Measurements from ENCODE around the gene PRKCA. TPM values are rescaled to one million over a fixed set of nuclear protein-coding genes. Genes with fewer than 3 reads are reported as not detected.

Gene PRKCA
- total RNA-seq, 1 experiment from 2014 or later = 4.4 TPM

- Histone ChIP-seq H3K4me2 (ENCODE audit: low read depth, low read length, poor library complexity, severe bottlenecking) (no peak overlapping the region), H3K9me3 (ENCODE audit: low read length) (no peaks in the 10 kb centered on the region), H3K9ac (ENCODE audit: low read length) (no peak overlapping the region), H3K9me2 (replicated peaks; ENCODE audit: insufficient read depth, low read length) (no peaks in the 10 kb centered on the region), H4K20me1 (ENCODE audit: insufficient read depth, low read depth, low read length) (no peaks in the 10 kb centered on the region), H3K79me2 (ENCODE audit: low read length) (no peaks in the 10 kb centered on the region), H3K36me3 (ENCODE audit: insufficient read depth, low read length) (no peaks in the 10 kb centered on the region), H3K27ac (ENCODE audit: low read length) (no peak overlapping the region), H3K4me1 (ENCODE audit: low read length) (0 out of 2 replicates have a peak, but pooled peaks cover 2% of the 10 kb centered on the region), H3K27me3 (ENCODE audit: low read length) (no peaks in the 10 kb centered on the region), H3K4me3 (ENCODE audit: low read length) (no peak overlapping the region), H2AFZ (ENCODE audit: low read length) (no peak overlapping the region)
- no peak for DNase-seq
Observed at GRCh38 chr17:66807182-66807581, 504.8 kb downstream of the PRKCA start.

DNA sequence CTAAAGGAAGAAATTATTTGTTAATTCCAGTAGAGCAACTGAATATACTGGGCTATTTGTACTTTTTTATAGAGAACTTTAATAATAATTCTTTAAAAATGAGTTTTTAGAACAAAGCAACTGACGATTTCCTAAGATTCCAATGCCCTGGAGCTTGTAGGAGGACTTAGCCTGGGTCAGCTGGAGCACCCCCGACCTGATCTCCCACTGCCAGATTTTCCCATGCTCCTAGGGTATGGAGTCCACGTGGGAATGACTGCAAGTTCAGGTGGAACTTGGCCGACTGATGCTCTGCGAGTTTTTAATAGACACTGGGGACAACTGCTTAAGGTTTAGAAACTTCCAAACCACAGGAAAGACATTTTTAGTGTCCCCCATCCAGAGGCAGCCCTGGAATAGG, 507.0 kb downstream of the PRKCA start:
- no peak overlapping the region for H2AFZ ChIP-seq (ENCODE audit: low read length)
- no peaks in the 10 kb centered on the region for H3K79me2 ChIP-seq (ENCODE audit: low read length)
- H3K27me3 ChIP-seq (ENCODE audit: low read length) = no peaks in the 10 kb centered on the region
- H3K36me3 ChIP-seq (ENCODE audit: insufficient read depth, low read length) = no peaks in the 10 kb centered on the region
- no peak overlapping the region for H3K4me3 ChIP-seq (ENCODE audit: low read length)
- H4K20me1 ChIP-seq (ENCODE audit: insufficient read depth, low read depth, low read length) = no peaks in the 10 kb centered on the region
- no peak overlapping the region for H3K27ac ChIP-seq (ENCODE audit: low read length)
- H3K9me2 ChIP-seq (replicated peaks; ENCODE audit: insufficient read depth, low read length) = no peaks in the 10 kb centered on the region
- H3K4me1 ChIP-seq (ENCODE audit: low read length) = 0 out of 2 replicates have a peak, but pooled peaks cover 2% of the 10 kb centered on the region
- no peak for DNase-seq
- no peak overlapping the region for H3K9ac ChIP-seq (ENCODE audit: low read length)
- no peaks in the 10 kb centered on the region for H3K9me3 ChIP-seq (ENCODE audit: low read length)
- H3K4me2 ChIP-seq (ENCODE audit: low read depth, low read length, poor library complexity, severe bottlenecking) = no peak overlapping the region

- DNase-seq = no peak
- Histone ChIP-seq H3K4me3 (ENCODE audit: low read length) (no peak overlapping the region), H3K27me3 (ENCODE audit: low read length) (no peaks in the 10 kb centered on the region), H3K79me2 (ENCODE audit: low read length) (no peaks in the 10 kb centered on the region), H3K9ac (ENCODE audit: low read length) (no peak overlapping the region), H3K27ac (ENCODE audit: low read length) (no peak overlapping the region), H3K9me3 (ENCODE audit: low read length) (no peaks in the 10 kb centered on the region), H4K20me1 (ENCODE audit: insufficient read depth, low read depth, low read length) (no peaks in the 10 kb centered on the region), H3K36me3 (ENCODE audit: insufficient read depth, low read length) (no peaks in the 10 kb centered on the region), H3K9me2 (replicated peaks; ENCODE audit: insufficient read depth, low read length) (no peaks in the 10 kb centered on the region), H3K4me1 (ENCODE audit: low read length) (0 out of 2 replicates have a peak, but pooled peaks cover 2% of the 10 kb centered on the region), H3K4me2 (ENCODE audit: low read depth, low read length, poor library complexity, severe bottlenecking) (no peak overlapping the region), H2AFZ (ENCODE audit: low read length) (no peak overlapping the region)
Observed at GRCh38 chr17:66810951-66811682, 508.7 kb downstream of the PRKCA start.

DNA sequence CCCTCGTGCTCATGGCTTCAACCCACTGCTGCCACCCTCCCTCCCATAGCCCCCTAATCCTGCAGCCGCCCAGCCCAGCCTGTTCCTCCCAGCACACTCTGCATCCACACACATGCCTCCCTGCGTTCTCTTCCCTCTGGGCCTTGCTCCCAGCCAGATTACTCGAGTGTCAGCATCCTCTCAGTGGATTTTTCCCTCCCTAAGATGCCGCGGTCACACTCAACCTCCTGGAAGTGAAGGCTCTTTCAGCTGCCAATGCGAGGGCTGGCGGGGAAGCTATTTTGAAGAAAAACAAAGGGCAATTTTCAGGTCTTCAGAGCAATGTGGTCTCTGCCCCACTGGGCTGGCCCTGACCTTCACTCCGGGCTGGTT, 509.3 kb downstream of the PRKCA start:
- no peak overlapping the region for H3K27ac ChIP-seq (ENCODE audit: low read length)
- H3K4me1 ChIP-seq (ENCODE audit: low read length) = 0 out of 2 replicates have a peak, but pooled peaks cover 2% of the 10 kb centered on the region
- H3K9me2 ChIP-seq (replicated peaks; ENCODE audit: insufficient read depth, low read length) = no peaks in the 10 kb centered on the region
- no peak overlapping the region for H3K4me2 ChIP-seq (ENCODE audit: low read depth, low read length, poor library complexity, severe bottlenecking)
- H2AFZ ChIP-seq (ENCODE audit: low read length) = no peak overlapping the region
- H3K9ac ChIP-seq (ENCODE audit: low read length) = no peak overlapping the region
- no peaks in the 10 kb centered on the region for H3K79me2 ChIP-seq (ENCODE audit: low read length)
- no peaks in the 10 kb centered on the region for H3K9me3 ChIP-seq (ENCODE audit: low read length)
- H4K20me1 ChIP-seq (ENCODE audit: insufficient read depth, low read depth, low read length) = no peaks in the 10 kb centered on the region
- no peaks in the 10 kb centered on the region for H3K36me3 ChIP-seq (ENCODE audit: insufficient read depth, low read length)
- no peaks in the 10 kb centered on the region for H3K27me3 ChIP-seq (ENCODE audit: low read length)
- DNase-seq = no peak
- no peak overlapping the region for H3K4me3 ChIP-seq (ENCODE audit: low read length)

GRCh38 chr17:66812571-66812970, 510.2 kb downstream of the PRKCA start:
- Histone ChIP-seq H3K4me3 (ENCODE audit: low read length) (no peak overlapping the region), H3K9me3 (ENCODE audit: low read length) (no peaks in the 10 kb centered on the region), H3K4me1 (ENCODE audit: low read length) (0 out of 2 replicates have a peak, but pooled peaks cover 2% of the 10 kb centered on the region)

DNA sequence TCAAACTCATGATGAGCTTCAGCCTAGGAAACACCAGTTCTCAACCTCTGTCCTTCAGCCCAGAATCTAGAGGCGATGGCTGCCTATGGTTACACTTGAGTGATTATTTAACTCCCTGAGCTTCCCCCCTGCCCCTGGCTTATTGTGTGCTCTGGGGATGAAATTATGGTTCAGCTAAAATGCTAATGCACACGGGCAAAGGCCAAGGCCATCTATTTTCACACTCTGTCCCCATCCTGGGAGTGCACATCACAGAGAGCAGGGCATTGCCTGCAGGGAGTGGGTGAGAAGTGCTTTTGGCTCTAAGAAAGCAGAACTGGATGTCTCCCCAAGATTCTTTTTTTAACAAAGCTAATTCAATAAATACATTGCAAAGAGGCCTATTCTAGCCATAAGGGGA, 510.9 kb downstream of the PRKCA start:
- no peak for DNase-seq
- Histone ChIP-seq H3K4me2 (ENCODE audit: low read depth, low read length, poor library complexity, severe bottlenecking) (no peak overlapping the region), H3K36me3 (ENCODE audit: insufficient read depth, low read length) (no peaks in the 10 kb centered on the region), H3K79me2 (ENCODE audit: low read length) (no peaks in the 10 kb centered on the region), H2AFZ (ENCODE audit: low read length) (no peak overlapping the region), H3K4me3 (ENCODE audit: low read length) (no peak overlapping the region), H3K27me3 (ENCODE audit: low read length) (no peaks in the 10 kb centered on the region), H3K9ac (ENCODE audit: low read length) (no peak overlapping the region), H3K9me2 (replicated peaks; ENCODE audit: insufficient read depth, low read length) (no peaks in the 10 kb centered on the region), H3K9me3 (ENCODE audit: low read length) (no peaks in the 10 kb centered on the region), H3K4me1 (ENCODE audit: low read length) (0 out of 2 replicates have a peak, but pooled peaks cover 2% of the 10 kb centered on the region), H4K20me1 (ENCODE audit: insufficient read depth, low read depth, low read length) (no peaks in the 10 kb centered on the region), H3K27ac (ENCODE audit: low read length) (no peak overlapping the region)

More at GRCh38 chr17:66812571-66812970, 510.2 kb downstream of the PRKCA start:
- no peak for DNase-seq
- H2AFZ ChIP-seq (ENCODE audit: low read length) = no peak overlapping the region
- no peak overlapping the region for H3K4me2 ChIP-seq (ENCODE audit: low read depth, low read length, poor library complexity, severe bottlenecking)
- H3K27me3 ChIP-seq (ENCODE audit: low read length) = no peaks in the 10 kb centered on the region
- H3K9me2 ChIP-seq (replicated peaks; ENCODE audit: insufficient read depth, low read length) = no peaks in the 10 kb centered on the region
- H3K79me2 ChIP-seq (ENCODE audit: low read length) = no peaks in the 10 kb centered on the region
- H4K20me1 ChIP-seq (ENCODE audit: insufficient read depth, low read depth, low read length) = no peaks in the 10 kb centered on the region
- no peak overlapping the region for H3K9ac ChIP-seq (ENCODE audit: low read length)
- no peaks in the 10 kb centered on the region for H3K36me3 ChIP-seq (ENCODE audit: insufficient read depth, low read length)
- H3K27ac ChIP-seq (ENCODE audit: low read length) = no peak overlapping the region

DNA sequence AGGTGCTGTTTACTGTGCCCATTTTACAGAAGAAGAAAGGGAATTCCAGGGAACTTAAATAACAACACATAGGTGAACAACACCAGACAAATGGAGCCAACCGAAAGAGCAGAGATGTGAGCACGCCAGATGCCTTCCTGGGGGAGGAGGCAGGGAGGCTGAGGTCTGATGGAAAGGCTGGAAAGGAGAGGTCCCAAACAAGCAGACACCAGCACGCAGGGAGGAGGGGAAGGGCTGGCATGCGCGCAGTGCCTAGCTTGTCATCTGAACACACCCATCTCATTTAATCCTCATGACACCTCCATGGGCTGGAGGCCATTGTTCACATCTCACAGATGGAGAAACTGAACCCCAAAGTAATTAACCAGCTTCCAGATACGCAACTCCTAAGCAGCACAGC, 511.6 kb downstream of the PRKCA start:
- Histone ChIP-seq H3K9me2 (replicated peaks; ENCODE audit: insufficient read depth, low read length) (no peaks in the 10 kb centered on the region), H3K79me2 (ENCODE audit: low read length) (no peaks in the 10 kb centered on the region), H3K4me3 (ENCODE audit: low read length) (no peak overlapping the region), H2AFZ (ENCODE audit: low read length) (no peak overlapping the region), H3K36me3 (ENCODE audit: insufficient read depth, low read length) (no peaks in the 10 kb centered on the region), H3K27me3 (ENCODE audit: low read length) (no peaks in the 10 kb centered on the region), H3K9me3 (ENCODE audit: low read length) (no peaks in the 10 kb centered on the region), H3K4me2 (ENCODE audit: low read depth, low read length, poor library complexity, severe bottlenecking) (no peak overlapping the region), H4K20me1 (ENCODE audit: insufficient read depth, low read depth, low read length) (no peaks in the 10 kb centered on the region), H3K9ac (ENCODE audit: low read length) (no peak overlapping the region), H3K27ac (ENCODE audit: low read length) (no peak overlapping the region), H3K4me1 (ENCODE audit: low read length) (0 out of 2 replicates have a peak, but pooled peaks cover 2% of the 10 kb centered on the region)
- no peak for DNase-seq

- H3K79me2 ChIP-seq (ENCODE audit: low read length) = no peaks in the 10 kb centered on the region
- no peak overlapping the region for H3K27ac ChIP-seq (ENCODE audit: low read length)
- H3K4me3 ChIP-seq (ENCODE audit: low read length) = no peak overlapping the region
Observed at GRCh38 chr17:66814570-66814969, 512.2 kb downstream of the PRKCA start.

More at GRCh38 chr17:66814570-66814969, 512.2 kb downstream of the PRKCA start:
- Histone ChIP-seq H3K9me2 (replicated peaks; ENCODE audit: insufficient read depth, low read length) (no peaks in the 10 kb centered on the region), H3K36me3 (ENCODE audit: insufficient read depth, low read length) (no peaks in the 10 kb centered on the region), H2AFZ (ENCODE audit: low read length) (no peak overlapping the region), H4K20me1 (ENCODE audit: insufficient read depth, low read depth, low read length) (no peaks in the 10 kb centered on the region), H3K9me3 (ENCODE audit: low read length) (no peaks in the 10 kb centered on the region), H3K4me2 (ENCODE audit: low read depth, low read length, poor library complexity, severe bottlenecking) (no peak overlapping the region), H3K9ac (ENCODE audit: low read length) (no peak overlapping the region), H3K4me1 (ENCODE audit: low read length) (0 out of 2 replicates have a peak, but pooled peaks cover 2% of the 10 kb centered on the region), H3K27me3 (ENCODE audit: low read length) (no peaks in the 10 kb centered on the region)
- no peak for DNase-seq

Data from Karpas-422 (cell line).